ENCODE data around the gene WDR45B. TPM values are rescaled to one million over a fixed set of nuclear protein-coding genes. Genes with fewer than 3 reads are reported as not detected.
"Not testable (repeated sequence)": the region's sequence is repeated elsewhere in the genome, so short reads cannot be mapped to it uniquely, and the experiment has no call there.

WDR45B gene
- total and polyA plus RNA-seq, 2 experiments from 2014 or later: 87.3 to 87.8 TPM

DNA sequence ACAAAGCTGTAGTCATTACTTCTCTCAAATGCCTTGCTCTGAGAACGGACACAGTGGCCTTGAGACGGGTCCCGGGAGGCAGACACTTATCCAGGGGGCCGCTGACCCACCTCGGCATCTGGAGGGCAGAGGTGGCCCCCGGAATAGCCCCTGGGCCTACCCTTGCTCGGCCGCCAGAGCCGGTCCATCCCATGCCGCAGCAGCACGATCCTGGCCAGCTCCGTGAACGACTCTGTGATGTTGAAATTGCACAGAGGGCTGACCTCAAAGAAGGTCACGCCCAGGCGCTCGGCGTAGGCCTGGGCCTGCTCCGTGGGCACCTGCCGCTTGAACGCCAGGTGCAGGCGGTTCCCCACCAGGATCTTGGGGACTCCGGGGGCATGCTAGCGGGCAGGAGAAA lies 10.1 kb upstream of the WDR45B start:
- Histone ChIP-seq H3K36me3 (ENCODE audit: low read depth) (no peaks in the 10 kb centered on the region), H3K27ac (no peak overlapping the region), H3K79me2 (ENCODE audit: insufficient read depth) (no peaks in the 10 kb centered on the region), H3F3A (ENCODE audit: insufficient read depth) (no peaks in the 10 kb centered on the region), H3K4me3 (no peak overlapping the region), H3K9ac (no peak overlapping the region), H3K4me1 (ENCODE audit: insufficient read depth) (no peaks in the 10 kb centered on the region), H3K4me2 (ENCODE audit: unreplicated experiment) (no peak overlapping the region), H3K27me3 (replicated peaks; ENCODE audit: insufficient read depth) (no peaks in the 10 kb centered on the region), H3K9me2 (ENCODE audit: insufficient read depth) (no peaks in the 10 kb centered on the region), H4K20me1 (ENCODE audit: insufficient read depth) (no peaks in the 10 kb centered on the region), H2AFZ (no peak overlapping the region), H3K9me3 (ENCODE audit: low read depth) (no peaks in the 10 kb centered on the region)
- in situ Hi-C loops (cut with MboI): loop anchor here (5.0 kb wide), 2 partner anchors 49 to 104 kb away; no protein-coding TSS in a partner anchor
- no peak for DNase-seq
- WGBS, 2 experiments (ENCODE audit: low coverage in 1 of 2, low lambda C conversion rate in 2 of 2, missing lambda C conversion rate in 2 of 2): 90 to 91% methylated on average over 23 of the region's 23 CpGs
- TF ChIP-seq EZH2phosphoT487 (IDR thresholded peaks at IDR 0.05; ENCODE audit: insufficient read depth, low read depth) (no peak), EZH2 (IDR thresholded peaks at IDR 0.05; ENCODE audit: insufficient read depth, poor library complexity, severe bottlenecking) (no peak)

DNA sequence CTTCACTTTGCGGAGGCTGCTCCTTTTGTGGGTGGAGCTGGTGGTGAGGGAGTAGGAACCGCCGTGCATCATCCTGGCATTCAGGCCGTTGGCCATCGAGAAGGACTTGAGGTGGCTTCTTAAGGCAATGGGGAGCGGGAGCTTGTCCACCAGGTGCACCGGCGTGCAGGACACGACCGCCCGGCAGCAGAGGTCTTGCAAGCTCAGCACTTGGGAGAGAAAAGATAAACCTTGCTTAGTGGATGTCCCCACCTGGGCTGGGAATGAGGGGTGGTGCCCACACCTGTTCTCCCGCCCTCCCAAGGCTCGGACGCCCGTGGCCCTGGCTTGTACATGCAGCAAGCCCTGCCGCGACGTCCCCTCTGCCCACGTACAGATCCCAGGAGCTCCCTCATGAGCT lies 9.7 kb upstream of the WDR45B start:
- Histone ChIP-seq H3K9me3 (ENCODE audit: low read depth) (no peaks in the 10 kb centered on the region), H3K9me2 (ENCODE audit: insufficient read depth) (no peaks in the 10 kb centered on the region), H4K20me1 (ENCODE audit: insufficient read depth) (no peaks in the 10 kb centered on the region), H3F3A (ENCODE audit: insufficient read depth) (no peaks in the 10 kb centered on the region), H3K4me3 (no peak overlapping the region), H3K27me3 (replicated peaks; ENCODE audit: insufficient read depth) (no peaks in the 10 kb centered on the region), H3K27ac (no peak overlapping the region), H3K36me3 (ENCODE audit: low read depth) (no peaks in the 10 kb centered on the region), H3K9ac (no peak overlapping the region), H3K79me2 (ENCODE audit: insufficient read depth) (no peaks in the 10 kb centered on the region), H2AFZ (no peak overlapping the region), H3K4me2 (ENCODE audit: unreplicated experiment) (no peak overlapping the region), H3K4me1 (ENCODE audit: insufficient read depth) (no peaks in the 10 kb centered on the region)
- no peak for DNase-seq
- in situ Hi-C loops (cut with MboI): loop anchor here (5.0 kb wide), 2 partner anchors 49 to 104 kb away; no protein-coding TSS in a partner anchor
- TF ChIP-seq EZH2phosphoT487 (IDR thresholded peaks at IDR 0.05; ENCODE audit: insufficient read depth, low read depth) (no peak), EZH2 (IDR thresholded peaks at IDR 0.05; ENCODE audit: insufficient read depth, poor library complexity, severe bottlenecking) (no peak)
- WGBS, 2 experiments (ENCODE audit: low coverage in 1 of 2, low lambda C conversion rate in 2 of 2, missing lambda C conversion rate in 2 of 2): 90 to 95% methylated on average over 17 to 19 of the region's 19 CpGs

DNA sequence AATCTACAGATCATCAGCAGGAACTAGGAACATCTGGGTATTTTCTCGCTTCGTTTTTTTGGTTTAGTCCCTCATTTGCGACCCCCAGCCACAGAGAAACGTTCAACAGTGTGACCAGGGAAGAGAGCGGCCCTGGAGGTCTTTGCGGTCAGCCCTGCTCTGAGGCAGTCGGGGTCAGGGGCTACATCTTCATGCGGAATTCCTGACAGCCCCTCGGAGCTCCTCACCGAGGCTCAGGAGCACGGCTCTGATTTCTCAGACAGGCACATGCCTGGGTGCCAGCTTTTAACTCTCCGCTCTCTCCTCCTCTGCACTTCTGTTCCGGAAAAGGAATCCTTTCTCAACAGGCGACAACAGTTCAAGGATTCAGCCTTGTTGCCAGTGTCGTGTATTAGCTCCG lies 8.0 kb upstream of the WDR45B start:
- no peak for DNase-seq
- Histone ChIP-seq H3K79me2 (ENCODE audit: insufficient read depth) (no peaks in the 10 kb centered on the region), H3K4me2 (ENCODE audit: unreplicated experiment) (no peak overlapping the region), H2AFZ (no peak overlapping the region), H3K4me1 (ENCODE audit: insufficient read depth) (no peaks in the 10 kb centered on the region), H3K9me3 (ENCODE audit: low read depth) (no peaks in the 10 kb centered on the region), H3K27me3 (replicated peaks; ENCODE audit: insufficient read depth) (no peaks in the 10 kb centered on the region), H4K20me1 (ENCODE audit: insufficient read depth) (no peaks in the 10 kb centered on the region), H3K9me2 (ENCODE audit: insufficient read depth) (no peaks in the 10 kb centered on the region), H3K4me3 (no peak overlapping the region), H3K36me3 (ENCODE audit: low read depth) (no peaks in the 10 kb centered on the region), H3K9ac (no peak overlapping the region), H3F3A (ENCODE audit: insufficient read depth) (no peaks in the 10 kb centered on the region), H3K27ac (no peak overlapping the region)
- TF ChIP-seq EZH2phosphoT487 (IDR thresholded peaks at IDR 0.05; ENCODE audit: insufficient read depth, low read depth) (no peak), EZH2 (IDR thresholded peaks at IDR 0.05; ENCODE audit: insufficient read depth, poor library complexity, severe bottlenecking) (no peak)
- in situ Hi-C loops (cut with MboI): loop anchor here (5.0 kb wide), 2 partner anchors 51 to 106 kb away; no protein-coding TSS in a partner anchor
- 81 to 82% methylated on average over 16 of the region's 16 CpGs for WGBS, 2 experiments (ENCODE audit: low coverage in 1 of 2, low lambda C conversion rate in 2 of 2, missing lambda C conversion rate in 2 of 2)

DNA sequence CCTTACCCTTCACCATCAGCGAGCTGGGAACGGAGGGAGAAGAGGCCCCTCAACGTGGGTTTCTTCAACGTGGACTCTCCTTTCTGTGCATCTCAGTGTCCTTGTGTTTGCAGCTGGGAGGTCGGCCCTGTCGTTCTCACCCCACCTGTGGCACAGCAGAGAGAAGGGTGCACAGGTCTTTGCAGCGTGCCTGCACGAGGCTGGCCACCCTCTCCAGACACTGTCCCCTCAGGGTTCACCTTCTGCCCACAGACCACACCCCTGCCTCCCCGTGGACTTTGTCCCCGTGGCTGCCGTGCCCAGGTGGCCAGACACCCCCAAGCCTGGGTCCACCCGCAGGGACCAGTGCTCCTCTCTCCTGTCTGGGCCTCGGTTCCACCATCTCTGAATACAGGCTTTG lies 7.3 kb upstream of the WDR45B start:
- TF ChIP-seq EZH2 (IDR thresholded peaks at IDR 0.05; ENCODE audit: insufficient read depth, poor library complexity, severe bottlenecking): no peak
- no peak for DNase-seq
- Histone ChIP-seq H3K4me2 (ENCODE audit: unreplicated experiment) (no peak overlapping the region), H3K9me2 (ENCODE audit: insufficient read depth) (no peaks in the 10 kb centered on the region), H3K27me3 (replicated peaks; ENCODE audit: insufficient read depth) (no peaks in the 10 kb centered on the region), H3K79me2 (ENCODE audit: insufficient read depth) (no peaks in the 10 kb centered on the region), H3K4me3 (no peak overlapping the region), H3K36me3 (ENCODE audit: low read depth) (no peaks in the 10 kb centered on the region), H3K27ac (no peak overlapping the region), H3K4me1 (ENCODE audit: insufficient read depth) (no peaks in the 10 kb centered on the region), H3K9me3 (ENCODE audit: low read depth) (no peaks in the 10 kb centered on the region), H3F3A (ENCODE audit: insufficient read depth) (no peaks in the 10 kb centered on the region), H4K20me1 (ENCODE audit: insufficient read depth) (no peaks in the 10 kb centered on the region), H3K9ac (no peak overlapping the region), H2AFZ (no peak overlapping the region)
- in situ Hi-C loops (cut with MboI): loop anchor here (5.0 kb wide), 2 partner anchors 52 to 107 kb away; no protein-coding TSS in a partner anchor
- WGBS, 2 experiments (ENCODE audit: low coverage in 1 of 2, low lambda C conversion rate in 2 of 2, missing lambda C conversion rate in 2 of 2): 90 to 92% methylated on average over 13 of the region's 13 CpGs

DNA sequence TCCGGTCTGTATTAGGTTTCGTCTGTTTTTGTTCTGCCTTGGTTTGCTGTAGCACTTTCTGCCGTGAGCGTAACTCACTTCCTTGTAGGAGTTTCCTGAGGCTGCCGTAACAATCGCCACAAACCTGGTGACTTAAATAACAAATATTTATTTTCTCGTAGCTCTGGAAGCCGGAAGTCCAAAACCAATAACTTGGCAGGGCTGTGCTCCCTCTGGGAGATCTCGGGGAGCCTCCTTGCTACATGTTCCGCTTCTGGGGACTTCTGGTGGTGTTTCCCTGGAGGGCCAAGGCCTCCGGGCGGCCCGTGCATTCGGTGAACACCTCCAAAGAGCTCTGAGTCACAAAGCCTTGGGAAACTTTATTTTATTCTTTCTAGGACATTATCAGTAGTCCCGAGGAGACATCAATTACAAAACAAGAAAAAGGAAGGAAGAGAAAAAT lies 6.8 kb upstream of the WDR45B start:
- Histone ChIP-seq H3K4me2 (ENCODE audit: unreplicated experiment) (no peak overlapping the region), H4K20me1 (ENCODE audit: insufficient read depth) (no peaks in the 10 kb centered on the region), H3K9me3 (ENCODE audit: low read depth) (no peaks in the 10 kb centered on the region), H3K27me3 (replicated peaks; ENCODE audit: insufficient read depth) (no peaks in the 10 kb centered on the region), H3K36me3 (ENCODE audit: low read depth) (no peaks in the 10 kb centered on the region), H3K9me2 (ENCODE audit: insufficient read depth) (no peaks in the 10 kb centered on the region), H3F3A (ENCODE audit: insufficient read depth) (no peaks in the 10 kb centered on the region), H3K79me2 (ENCODE audit: insufficient read depth) (no peaks in the 10 kb centered on the region), H3K9ac (no peak overlapping the region), H3K27ac (no peak overlapping the region), H2AFZ (no peak overlapping the region), H3K4me3 (no peak overlapping the region), H3K4me1 (ENCODE audit: insufficient read depth) (no peaks in the 10 kb centered on the region)
- WGBS, 2 experiments (ENCODE audit: low coverage in 1 of 2, low lambda C conversion rate in 2 of 2, missing lambda C conversion rate in 2 of 2): 82 to 84% methylated on average over 15 of the region's 15 CpGs
- TF ChIP-seq EZH2phosphoT487 (IDR thresholded peaks at IDR 0.05; ENCODE audit: insufficient read depth, low read depth) (no peak), EZH2 (IDR thresholded peaks at IDR 0.05; ENCODE audit: insufficient read depth, poor library complexity, severe bottlenecking) (no peak)
- in situ Hi-C loops (cut with MboI): loop anchor here (5.0 kb wide), 2 partner anchors 52 to 107 kb away; no protein-coding TSS in a partner anchor
- no peak for DNase-seq

DNA sequence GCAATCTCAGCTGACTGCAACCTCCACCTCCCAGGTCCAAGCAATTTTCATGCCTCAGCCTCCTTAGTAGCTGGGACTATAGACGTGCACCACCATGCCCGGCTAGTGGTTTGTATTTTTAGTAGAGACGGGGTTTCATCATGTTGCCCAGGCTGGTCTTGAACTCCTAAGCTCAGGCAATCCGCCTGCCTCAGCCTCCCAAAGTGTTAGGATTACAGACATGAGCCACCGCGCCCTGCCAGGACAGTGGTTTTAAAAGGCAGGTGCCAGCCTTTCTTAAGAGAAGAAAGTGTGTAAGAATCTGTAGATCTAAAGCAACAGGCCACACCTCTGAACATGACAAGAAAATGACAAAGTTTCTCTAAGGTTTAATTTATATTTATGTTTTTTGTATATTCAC lies 6.4 kb upstream of the WDR45B start:
- not testable (repeated sequence) for H3K36me3 ChIP-seq (ENCODE audit: low read depth); H3K9me3 ChIP-seq (ENCODE audit: low read depth); H3K4me3 ChIP-seq; H3K27ac ChIP-seq; H2AFZ ChIP-seq; DNase-seq; H3K4me1 ChIP-seq (ENCODE audit: insufficient read depth); H3K9me2 ChIP-seq (ENCODE audit: insufficient read depth); H3K27me3 ChIP-seq (replicated peaks; ENCODE audit: insufficient read depth); H4K20me1 ChIP-seq (ENCODE audit: insufficient read depth); H3K4me2 ChIP-seq (ENCODE audit: unreplicated experiment); H3F3A ChIP-seq (ENCODE audit: insufficient read depth); H3K79me2 ChIP-seq (ENCODE audit: insufficient read depth); H3K9ac ChIP-seq
- in situ Hi-C loops (cut with MboI): loop anchor here (5.0 kb wide), 2 partner anchors 53 to 108 kb away; no protein-coding TSS in a partner anchor
- 62 to 68% methylated on average over 6 of the region's 6 CpGs for WGBS, 2 experiments (ENCODE audit: low coverage in 1 of 2, low lambda C conversion rate in 2 of 2, missing lambda C conversion rate in 2 of 2)

Measured in GM23248 (cell line).